ENCODE measurements around the gene DNMT3A. TPM values are rescaled to one million over a fixed set of nuclear protein-coding genes. Genes with fewer than 3 reads are reported as not detected.

Gene DNMT3A
- total RNA-seq, 1 donor from 2014 or later: 58.1 TPM

DNA sequence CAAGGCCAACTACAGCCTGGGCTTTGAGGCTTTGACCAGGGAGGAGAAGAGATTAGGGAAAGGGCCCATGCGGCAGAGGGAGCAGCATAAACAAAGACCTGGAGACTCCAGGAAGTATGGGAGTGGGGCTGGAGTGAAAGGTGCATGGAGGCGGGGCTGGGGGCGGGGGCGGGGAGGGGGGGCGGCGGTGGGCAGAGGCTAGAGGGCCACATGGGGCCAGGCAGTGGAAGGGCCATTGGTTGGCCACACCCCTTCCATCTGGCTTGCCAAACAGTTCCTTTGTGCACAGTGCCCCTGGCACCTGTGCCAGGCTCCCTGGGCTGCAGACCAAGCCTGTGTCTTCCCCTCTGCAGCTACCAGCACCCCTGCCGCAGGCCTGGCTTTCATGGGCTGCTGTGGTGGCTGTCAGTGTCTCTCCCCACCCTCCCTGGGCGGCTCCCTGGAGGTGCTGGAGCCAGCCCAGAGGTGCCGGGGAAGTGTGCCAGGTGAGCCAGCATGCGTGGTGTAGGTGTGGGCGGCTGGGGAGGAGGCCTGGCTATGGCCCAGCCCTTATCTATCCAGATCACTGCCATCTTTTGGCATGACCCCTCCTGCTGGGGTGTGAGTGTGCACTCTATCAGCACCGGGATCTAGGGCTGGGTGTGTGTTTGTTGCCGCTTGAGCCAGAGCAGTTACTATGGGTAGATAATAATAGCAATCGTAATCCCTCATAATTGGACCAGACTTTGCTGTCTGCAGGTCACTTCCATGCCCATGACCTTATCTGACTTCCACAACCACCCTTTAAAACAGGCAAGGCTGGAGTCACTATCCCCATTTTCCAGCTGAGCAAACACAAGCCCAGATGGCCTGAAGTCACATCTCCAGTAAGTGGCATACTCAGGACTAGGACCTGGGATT is 30.5 kb downstream of the DNMT3A start:
- Histone ChIP-seq H3K27me3 (ENCODE audit: insufficient read depth, low read length) (no peaks in the 10 kb centered on the region), H3K27ac (ENCODE audit: low read depth, low read length) (no peak overlapping the region), H2AFZ (ENCODE audit: low read depth, low read length) (no peak overlapping the region), H4K20me1 (ENCODE audit: insufficient read depth, low read length) (peaks cover 37% of the 10 kb centered on the region), H3K79me2 (ENCODE audit: insufficient read depth, low read length) (peaks cover 6% of the 10 kb centered on the region), H3K4me3 (ENCODE audit: insufficient read depth, low read depth, low read length) (no peak overlapping the region), H3K9me3 (ENCODE audit: insufficient read depth, low read depth, low read length) (no peaks in the 10 kb centered on the region), H3K4me1 (ENCODE audit: insufficient read depth, low read length) (peaks cover 6% of the 10 kb centered on the region), H3K4me2 (ENCODE audit: low read length) (no peak overlapping the region), H3K9ac (ENCODE audit: low read length) (no peak overlapping the region), H3K36me3 (ENCODE audit: insufficient read depth, low read length) (no peaks in the 10 kb centered on the region)
- TF ChIP-seq CTCF (IDR thresholded peaks at IDR 0.05; ENCODE audit: insufficient read depth, low read depth, low read length) (no peak), EZH2 (IDR thresholded peaks at IDR 0.05; ENCODE audit: insufficient read depth, low read length) (no peak)
- Mint-ChIP-seq H3K27ac (ENCODE audit: unreplicated experiment) (no peak overlapping the region), H3K9me3 (ENCODE audit: unreplicated experiment) (no peaks in the 10 kb centered on the region), H3K4me1 (ENCODE audit: low read depth, unreplicated experiment) (peaks cover 2% of the 10 kb centered on the region), H3K36me3 (ENCODE audit: low read depth, unreplicated experiment) (peaks cover 4% of the 10 kb centered on the region), H3K27me3 (ENCODE audit: low read depth, unreplicated experiment) (no peaks in the 10 kb centered on the region), H3K4me3 (ENCODE audit: unreplicated experiment) (no peak overlapping the region)
- FAIRE-seq: no peak
- DNase-seq (ENCODE audit: low read depth): no peak

DNA sequence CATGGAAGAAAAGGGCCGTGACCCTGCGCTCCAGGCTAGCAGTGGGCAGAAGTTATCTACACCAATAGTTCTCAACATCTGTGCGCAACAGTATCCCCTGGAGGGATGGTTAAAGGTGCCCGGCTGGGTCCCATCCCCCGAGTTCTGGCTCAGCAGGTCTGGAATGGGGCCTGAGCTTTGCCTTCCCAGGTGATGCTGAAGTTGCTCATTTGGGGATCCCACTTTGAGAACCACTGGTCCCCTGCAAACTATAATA is 31.1 kb downstream of the DNMT3A start:
- no peak overlapping the region for H3K27ac Mint-ChIP-seq (ENCODE audit: unreplicated experiment)

More for the DNA sequence above, 31.1 kb downstream of the DNMT3A start:
- Histone ChIP-seq H3K27ac (ENCODE audit: low read depth, low read length) (no peak overlapping the region), H3K4me2 (ENCODE audit: low read length) (no peak overlapping the region), H3K79me2 (ENCODE audit: insufficient read depth, low read length) (no peaks in the 10 kb centered on the region), H3K36me3 (ENCODE audit: insufficient read depth, low read length) (no peaks in the 10 kb centered on the region), H4K20me1 (ENCODE audit: insufficient read depth, low read length) (peaks cover 39% of the 10 kb centered on the region), H2AFZ (ENCODE audit: low read depth, low read length) (no peak overlapping the region), H3K4me3 (ENCODE audit: insufficient read depth, low read depth, low read length) (no peak overlapping the region), H3K9me3 (ENCODE audit: insufficient read depth, low read depth, low read length) (no peaks in the 10 kb centered on the region), H3K27me3 (ENCODE audit: insufficient read depth, low read length) (no peaks in the 10 kb centered on the region), H3K4me1 (ENCODE audit: insufficient read depth, low read length) (peaks cover 6% of the 10 kb centered on the region), H3K9ac (ENCODE audit: low read length) (no peak overlapping the region)
- Mint-ChIP-seq H3K9me3 (ENCODE audit: unreplicated experiment) (no peaks in the 10 kb centered on the region), H3K4me3 (ENCODE audit: unreplicated experiment) (no peak overlapping the region), H3K36me3 (ENCODE audit: low read depth, unreplicated experiment) (peaks cover 6% of the 10 kb centered on the region), H3K4me1 (ENCODE audit: low read depth, unreplicated experiment) (peaks cover 2% of the 10 kb centered on the region), H3K27me3 (ENCODE audit: low read depth, unreplicated experiment) (no peaks in the 10 kb centered on the region)
- DNase-seq (ENCODE audit: low read depth): no peak
- TF ChIP-seq EZH2 (IDR thresholded peaks at IDR 0.05; ENCODE audit: insufficient read depth, low read length) (no peak), CTCF (IDR thresholded peaks at IDR 0.05; ENCODE audit: insufficient read depth, low read depth, low read length) (no peak)
- no peak for FAIRE-seq
